HepG2 (cell line): ENCODE data around the gene SHROOM2. TPM values are rescaled to one million over a fixed set of nuclear protein-coding genes. Genes with fewer than 3 reads are reported as not detected.

Experiments
- ATAC-seq: fragments of 200-7000 bp; cut with Tn5 transposase; 3 replicates; pipeline ENCODE4 v1.9.1; 2020; ENCODE audit warnings: mild to moderate bottlenecking, moderate library complexity
- BruUV-seq: library from RNA; stranded (reverse); fragments of 400-500 nt; replicated peaks from 2 replicates; lab custom pipeline; 2021; lab: Mats Ljungman, UMichigan
- CTCF ChIA-PET: fragments of 300-600 bp; formaldehyde crosslinking; extraction: SDS; loops from one replicate; lab custom pipeline; 2021; ENCODE audit warnings: low total read pairs, inconsistent platforms, low intra/inter-chr PET ratio; lab: Yijun Ruan, JAX
- POLR2A ChIA-PET: fragments of 350-600 bp; sonication (Branson Sonifier 250); formaldehyde crosslinking; loops from one replicate; lab custom pipeline; 2020; ENCODE audit warnings: antibody characterized with exemption, inconsistent platforms; lab: Yijun Ruan, JAX
- DNase-seq: peaks from one replicate; pipeline ENCODE4 v3.0.0-alpha.2; 2015; ENCODE audit warnings: low spot score
- FAIRE-seq: peaks from 3 replicates; lab custom pipeline; 2011; peaks lifted over from hg19 to GRCh38; lab: Jason Lieb, UNC
- H2AFZ ChIP-seq: one replicate; pipeline ENCODE4 v1.6.1; 2011; ENCODE audit warnings: low read length, inconsistent platforms
- H3K27ac ChIP-seq: fragments of 300-600 bp; 3 replicates; pipeline ENCODE4 v1.8.0; 2011; ENCODE audit warnings: mixed run types, mild to moderate bottlenecking, mixed read lengths, low read length, inconsistent platforms; ENCODE audit not compliant: insufficient read depth; ENCODE audit errors: extremely low read length
- H3K27me3 ChIP-seq, 2 experiments: fragments of 200-600 bp in 1 of 2; 2 replicates in 1 of 2; 3 replicates in 1 of 2; pipeline versions ENCODE4 v1.6.0 to v1.8.0; 2011; ENCODE audit warnings: low read length in 2 of 2, mild to moderate bottlenecking in 2 of 2, moderate library complexity in 2 of 2, inconsistent platforms in 1 of 2; ENCODE audit not compliant: insufficient read depth in 2 of 2, control insufficient read depth in 1 of 2
- H3K36me3 ChIP-seq, 2 experiments: fragments of 200-600 bp in 1 of 2; replicated peaks in 1 of 2; 2 replicates in 1 of 2; 3 replicates in 1 of 2; pipeline versions ENCODE4 v1.5.1 to v1.8.0; 2011; ENCODE audit warnings: low read length in 2 of 2, inconsistent platforms in 1 of 2; ENCODE audit not compliant: insufficient read depth in 2 of 2, control insufficient read depth in 1 of 2
- H3K4me1 ChIP-seq: 2 replicates; pipeline ENCODE4 v1.5.1; 2012; ENCODE audit warnings: low read length, inconsistent platforms; ENCODE audit not compliant: insufficient read depth
- H3K4me2 ChIP-seq: 2 replicates; pipeline ENCODE4 v1.6.0; 2011; ENCODE audit warnings: low read depth, low read length, inconsistent platforms
- H3K4me3 ChIP-seq, 3 experiments: fragments of 200-600 bp in 1 of 3; sonication (generic), shearing (Covaris generic) in 1 of 3; replicated peaks in 1 of 3; 2 replicates each; pipeline ENCODE4 v1.5.1; 2011 to 2016; ENCODE audit warnings: low read length in 3 of 3, inconsistent platforms in 2 of 3, low read depth in 2 of 3, mild to moderate bottlenecking in 2 of 3, control low read depth in 1 of 3, mixed read lengths in 1 of 3; ENCODE audit not compliant: insufficient read depth in 1 of 3
- H3K79me2 ChIP-seq: one replicate; pipeline ENCODE4 v1.6.1; 2011; ENCODE audit warnings: low read length, inconsistent platforms; ENCODE audit not compliant: insufficient read depth
- H3K9ac ChIP-seq: 2 replicates; pipeline ENCODE4 v1.6.0; 2011; ENCODE audit warnings: mild to moderate bottlenecking, low read depth, low read length, inconsistent platforms; ENCODE audit not compliant: insufficient read depth
- H3K9me3 ChIP-seq: 2 replicates; pipeline ENCODE4 v1.5.1; 2012; ENCODE audit warnings: mild to moderate bottlenecking, low read length
- H4K20me1 ChIP-seq: 2 replicates; pipeline ENCODE4 v1.6.0; 2011; ENCODE audit warnings: inconsistent platforms, mild to moderate bottlenecking, low read length, moderate library complexity; ENCODE audit not compliant: insufficient read depth
- SALL1 ChIP-seq: sonication (generic); formaldehyde crosslinking; IDR thresholded peaks from 2 replicates; pipeline ENCODE4 v1.8.0; 2022; ENCODE audit warnings: mild to moderate bottlenecking, missing genetic modification reagents
- STAG1 ChIP-seq: sonication (generic); formaldehyde crosslinking; IDR thresholded peaks from 2 replicates; pipeline ENCODE4 v1.4.0; 2020; ENCODE audit warnings: missing genetic modification reagents
- TEAD3 ChIP-seq: optimal IDR thresholded peaks from 2 replicates; pipeline ENCODE3; 2016; ENCODE audit warnings: borderline replicate concordance
- ZBTB20 ChIP-seq: sonication (generic); formaldehyde crosslinking; IDR thresholded peaks from 2 replicates; pipeline ENCODE4 v1.8.1; 2023; ENCODE audit warnings: missing genetic modification reagents, low read depth, mild to moderate bottlenecking, borderline replicate concordance
- ZEB1 ChIP-seq: IDR thresholded peaks from 2 replicates; pipeline ENCODE4 v1.6.1; 2012; ENCODE audit warnings: mild to moderate bottlenecking, low read depth, inconsistent platforms; ENCODE audit not compliant: insufficient replicate concordance
- ZMYM2 ChIP-seq: sonication (generic); formaldehyde crosslinking; IDR thresholded peaks from 2 replicates; pipeline ENCODE4 v1.8.0; 2022; ENCODE audit warnings: mild to moderate bottlenecking, missing genetic modification reagents
- WGBS: methylation state at CpG from one replicate; pipeline ENCODE4 v1.1.6; 2017; ENCODE audit warnings: low lambda C conversion rate; 5-methylcytosine and 5-hydroxymethylcytosine counted together
- in situ Hi-C: cut with HindIII; loops from 2 replicates; pipeline ENCODE4 v1.10.0; 2017; ENCODE audit warnings: low pct_unique_long_range_greater_than_20kb; ENCODE audit not compliant: extremely low pct_ligation_motif_present
- intact Hi-C: fragments of 100-400 bp; cut with micrococcal nuclease; formaldehyde crosslinking; loops from one replicate; pipeline ENCODE4 v1.10.0; 2022; ENCODE audit not compliant: unreplicated experiment
- polyA plus RNA-seq, 8 experiments: library from polyadenylated mRNA; depleted of rRNA in 3 of 8; stranded (reverse) in 7 of 8; unstranded in 1 of 8; fragments of >200 nt; fragmentation: Illumina TruSeq in 4 of 8; extraction: Trizol in 4 of 8; gene quantifications; 2 replicates each; pipeline versions ENCODE4 v1.2.1 to v1.2.3, GENCODE V29; 2011 to 2016; ENCODE audit warnings: low read depth in 4 of 8, missing spikeins in 1 of 8, mixed read lengths in 1 of 8; ENCODE audit not compliant: insufficient read depth in 1 of 8
- total RNA-seq, 5 experiments: library from RNA; depleted of rRNA; stranded (reverse); fragments of >200 nt; fragmentation: Illumina TruSeq; extraction: Trizol; gene quantifications; 2 replicates each; pipeline ENCODE4 v1.2.3, GENCODE V29; 2016; ENCODE audit warnings: low read depth in 1 of 5
- TF ChIP-seq, protein P1 (sequence below): sonication (generic); formaldehyde crosslinking; IDR thresholded peaks from 2 replicates; pipeline ENCODE4 v1.5.0; 2020; ENCODE audit warnings: missing genetic modification reagents
- TF ChIP-seq, protein P2 (sequence below): sonication (generic); formaldehyde crosslinking; IDR thresholded peaks from 2 replicates; pipeline ENCODE4 v1.5.1; 2020; ENCODE audit warnings: mild to moderate bottlenecking, missing genetic modification reagents, moderate library complexity
- TF ChIP-seq, protein P3 (sequence below): sonication (generic); formaldehyde crosslinking; IDR thresholded peaks from 2 replicates; pipeline ENCODE4 v1.5.0; 2020; ENCODE audit warnings: mild to moderate bottlenecking, missing genetic modification reagents, moderate library complexity

Gene SHROOM2
- total and polyA plus RNA-seq, 2 of the 13 experiments (the other 11 are each of a cell fraction or from before 2014, with no cell fraction given) = 0.92 to 1.4 TPM

DNA sequence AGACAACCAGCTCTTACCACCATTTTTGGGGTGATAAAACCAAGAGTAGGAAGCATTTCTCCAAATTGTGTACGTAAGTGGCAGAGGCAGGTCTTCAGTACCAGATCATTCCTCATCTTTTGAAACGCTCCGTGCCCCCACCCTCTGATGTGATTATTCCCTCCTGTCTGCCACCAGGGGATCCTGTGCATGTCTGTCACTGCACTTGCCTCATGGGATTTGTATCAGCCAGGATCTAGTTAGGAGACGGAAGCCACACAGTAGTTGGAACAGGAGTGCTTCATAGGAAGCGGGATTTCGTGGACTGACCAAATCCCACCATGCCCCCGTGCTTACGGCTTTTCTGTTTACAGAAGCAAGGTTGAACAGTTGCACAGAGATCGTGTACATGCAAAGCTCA lies 75.5 kb downstream of the SHROOM2 start:
- Histone ChIP-seq H3K27ac (no peak overlapping the region), H4K20me1 (no peaks in the 10 kb centered on the region), H3K9me3 (no peaks in the 10 kb centered on the region), H2AFZ (no peak overlapping the region), H3K79me2 (no peaks in the 10 kb centered on the region), H3K9ac (no peak overlapping the region), H3K27me3 (no peaks in the 10 kb centered on the region), H3K4me3 (peak overlapping the region in 1 of 3 experiments; percentile 4; a peak in 1 of 6 replicates), H3K4me2 (peak overlapping the region; percentile 53), H3K4me1 (peaks cover 24% of the 10 kb centered on the region), H3K36me3 (no peaks in the 10 kb centered on the region)
- no TSS peak for BruUV-seq
- in situ Hi-C loops = no loop called here
- ATAC-seq (peak; percentile 92), DNase-seq (peak; percentile 37), FAIRE-seq (peak; percentile 75)
- ChIA-PET CTCF (no interaction called here), POLR2A (no interaction called here)
- intact Hi-C loops = no loop called here
- WGBS = 10% methylated on average over 8 of the region's 9 CpGs
- TF ChIP-seq SALL1 (CRISPR knock-in tag) (0 out of 2 replicates have a peak, but pooled peaks have one; percentile 16), ZBTB20 (peak; percentile 67; the same call in 1 of the 2 replicates)
- TF ChIP-seq, protein P1, sequence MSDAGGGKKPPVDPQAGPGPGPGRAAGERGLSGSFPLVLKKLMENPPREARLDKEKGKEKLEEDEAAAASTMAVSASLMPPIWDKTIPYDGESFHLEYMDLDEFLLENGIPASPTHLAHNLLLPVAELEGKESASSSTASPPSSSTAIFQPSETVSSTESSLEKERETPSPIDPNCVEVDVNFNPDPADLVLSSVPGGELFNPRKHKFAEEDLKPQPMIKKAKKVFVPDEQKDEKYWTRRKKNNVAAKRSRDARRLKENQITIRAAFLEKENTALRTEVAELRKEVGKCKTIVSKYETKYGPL (CRISPR knock-in tag) = no peak

- H3K4me2 ChIP-seq = no peak overlapping the region
- no peak for DNase-seq
- ATAC-seq = peak; percentile 84
- no peak overlapping the region for H3K27ac ChIP-seq
- H3K27me3 ChIP-seq = no peaks in the 10 kb centered on the region
- no peaks in the 10 kb centered on the region for H3K79me2 ChIP-seq
- intact Hi-C loops = no loop called here
- WGBS = no CpG with 5 or more reads among the region's 11 CpGs
- POLR2A ChIA-PET = no interaction called here
- no TSS peak for BruUV-seq
- no peak overlapping the region for H3K9ac ChIP-seq
- CTCF ChIA-PET = no interaction called here
- FAIRE-seq = no peak
- no peak overlapping the region for H3K4me3 ChIP-seq
- no peak overlapping the region for H2AFZ ChIP-seq
- in situ Hi-C loops = no loop called here
- no peaks in the 10 kb centered on the region for H4K20me1 ChIP-seq
- H3K4me1 ChIP-seq = peaks cover 24% of the 10 kb centered on the region
- no peaks in the 10 kb centered on the region for H3K36me3 ChIP-seq
- no peaks in the 10 kb centered on the region for H3K9me3 ChIP-seq
- TF ChIP-seq, protein P2, sequence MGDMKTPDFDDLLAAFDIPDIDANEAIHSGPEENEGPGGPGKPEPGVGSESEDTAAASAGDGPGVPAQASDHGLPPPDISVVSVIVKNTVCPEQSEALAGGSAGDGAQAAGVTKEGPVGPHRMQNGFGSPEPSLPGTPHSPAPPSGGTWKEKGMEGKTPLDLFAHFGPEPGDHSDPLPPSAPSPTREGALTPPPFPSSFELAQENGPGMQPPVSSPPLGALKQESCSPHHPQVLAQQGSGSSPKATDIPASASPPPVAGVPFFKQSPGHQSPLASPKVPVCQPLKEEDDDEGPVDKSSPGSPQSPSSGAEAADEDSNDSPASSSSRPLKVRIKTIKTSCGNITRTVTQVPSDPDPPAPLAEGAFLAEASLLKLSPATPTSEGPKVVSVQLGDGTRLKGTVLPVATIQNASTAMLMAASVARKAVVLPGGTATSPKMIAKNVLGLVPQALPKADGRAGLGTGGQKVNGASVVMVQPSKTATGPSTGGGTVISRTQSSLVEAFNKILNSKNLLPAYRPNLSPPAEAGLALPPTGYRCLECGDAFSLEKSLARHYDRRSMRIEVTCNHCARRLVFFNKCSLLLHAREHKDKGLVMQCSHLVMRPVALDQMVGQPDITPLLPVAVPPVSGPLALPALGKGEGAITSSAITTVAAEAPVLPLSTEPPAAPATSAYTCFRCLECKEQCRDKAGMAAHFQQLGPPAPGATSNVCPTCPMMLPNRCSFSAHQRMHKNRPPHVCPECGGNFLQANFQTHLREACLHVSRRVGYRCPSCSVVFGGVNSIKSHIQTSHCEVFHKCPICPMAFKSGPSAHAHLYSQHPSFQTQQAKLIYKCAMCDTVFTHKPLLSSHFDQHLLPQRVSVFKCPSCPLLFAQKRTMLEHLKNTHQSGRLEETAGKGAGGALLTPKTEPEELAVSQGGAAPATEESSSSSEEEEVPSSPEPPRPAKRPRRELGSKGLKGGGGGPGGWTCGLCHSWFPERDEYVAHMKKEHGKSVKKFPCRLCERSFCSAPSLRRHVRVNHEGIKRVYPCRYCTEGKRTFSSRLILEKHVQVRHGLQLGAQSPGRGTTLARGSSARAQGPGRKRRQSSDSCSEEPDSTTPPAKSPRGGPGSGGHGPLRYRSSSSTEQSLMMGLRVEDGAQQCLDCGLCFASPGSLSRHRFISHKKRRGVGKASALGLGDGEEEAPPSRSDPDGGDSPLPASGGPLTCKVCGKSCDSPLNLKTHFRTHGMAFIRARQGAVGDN (CRISPR knock-in tag) = peak; percentile 36; the same call in 1 of the 2 replicates
- TF ChIP-seq STAG1 (CRISPR knock-in tag) (peak; percentile 72), TEAD3 (CRISPR knock-in tag) (no peak), ZEB1 (no peak), ZMYM2 (no peak)
- TF ChIP-seq, protein P3, sequence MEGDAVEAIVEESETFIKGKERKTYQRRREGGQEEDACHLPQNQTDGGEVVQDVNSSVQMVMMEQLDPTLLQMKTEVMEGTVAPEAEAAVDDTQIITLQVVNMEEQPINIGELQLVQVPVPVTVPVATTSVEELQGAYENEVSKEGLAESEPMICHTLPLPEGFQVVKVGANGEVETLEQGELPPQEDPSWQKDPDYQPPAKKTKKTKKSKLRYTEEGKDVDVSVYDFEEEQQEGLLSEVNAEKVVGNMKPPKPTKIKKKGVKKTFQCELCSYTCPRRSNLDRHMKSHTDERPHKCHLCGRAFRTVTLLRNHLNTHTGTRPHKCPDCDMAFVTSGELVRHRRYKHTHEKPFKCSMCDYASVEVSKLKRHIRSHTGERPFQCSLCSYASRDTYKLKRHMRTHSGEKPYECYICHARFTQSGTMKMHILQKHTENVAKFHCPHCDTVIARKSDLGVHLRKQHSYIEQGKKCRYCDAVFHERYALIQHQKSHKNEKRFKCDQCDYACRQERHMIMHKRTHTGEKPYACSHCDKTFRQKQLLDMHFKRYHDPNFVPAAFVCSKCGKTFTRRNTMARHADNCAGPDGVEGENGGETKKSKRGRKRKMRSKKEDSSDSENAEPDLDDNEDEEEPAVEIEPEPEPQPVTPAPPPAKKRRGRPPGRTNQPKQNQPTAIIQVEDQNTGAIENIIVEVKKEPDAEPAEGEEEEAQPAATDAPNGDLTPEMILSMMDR = peak; percentile 76
Observed at GRCh38 chrX:9862525-9862924, 76.3 kb downstream of the SHROOM2 start.
